ENCODE data around the gene TPPP2. TPM values are rescaled to one million over a fixed set of nuclear protein-coding genes. Genes with fewer than 3 reads are reported as not detected.

Gene TPPP2
- polyA plus RNA-seq, 1 donor from 2014 or later = not detected

DNA sequence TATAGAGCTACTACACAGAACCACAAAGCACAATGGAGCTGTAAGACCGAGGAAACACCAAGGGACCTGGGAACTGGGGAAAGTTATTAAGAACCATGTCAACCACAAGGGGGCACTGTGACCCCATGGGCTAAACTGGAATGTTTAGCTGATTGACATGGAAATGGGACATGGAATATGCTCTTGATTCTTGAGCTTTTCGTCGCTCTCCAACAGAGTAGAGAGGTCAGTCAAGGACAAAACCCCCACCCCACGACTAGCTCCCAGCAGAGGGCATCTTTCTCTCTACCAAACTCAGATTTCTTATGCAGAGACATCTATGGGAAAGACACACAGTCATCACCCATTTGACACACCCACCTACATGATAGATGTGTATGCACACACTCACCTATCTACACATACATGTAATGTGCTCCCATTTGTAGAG lies 15.2 kb upstream of the TPPP2 start:
- H3K27me3 ChIP-seq (ENCODE audit: insufficient read depth, low read depth, low read length) = no peaks in the 10 kb centered on the region
- H3F3A ChIP-seq (ENCODE audit: insufficient read depth, low read length, poor library complexity, severe bottlenecking) = no peaks in the 10 kb centered on the region
- H3K9me2 ChIP-seq (ENCODE audit: insufficient read depth, low read length) = no peaks in the 10 kb centered on the region
- TF ChIP-seq EZH2 (IDR thresholded peaks at IDR 0.05; ENCODE audit: borderline replicate concordance, insufficient read depth, low read length, poor library complexity, severe bottlenecking) = no peak
- no peak for TF ChIP-seq TAF1 (IDR thresholded peaks at IDR 0.05; ENCODE audit: low read depth)
- peak; percentile 92 for TF ChIP-seq RAD21 (conservative IDR thresholded peaks at IDR 0.05)
- no peak for TF ChIP-seq EP300 (conservative IDR thresholded peaks at IDR 0.05; ENCODE audit: poor library complexity, severe bottlenecking)
- TF ChIP-seq MXI1 (conservative IDR thresholded peaks at IDR 0.05; ENCODE audit: poor library complexity, severe bottlenecking) = no peak
- TF ChIP-seq, protein P1, sequence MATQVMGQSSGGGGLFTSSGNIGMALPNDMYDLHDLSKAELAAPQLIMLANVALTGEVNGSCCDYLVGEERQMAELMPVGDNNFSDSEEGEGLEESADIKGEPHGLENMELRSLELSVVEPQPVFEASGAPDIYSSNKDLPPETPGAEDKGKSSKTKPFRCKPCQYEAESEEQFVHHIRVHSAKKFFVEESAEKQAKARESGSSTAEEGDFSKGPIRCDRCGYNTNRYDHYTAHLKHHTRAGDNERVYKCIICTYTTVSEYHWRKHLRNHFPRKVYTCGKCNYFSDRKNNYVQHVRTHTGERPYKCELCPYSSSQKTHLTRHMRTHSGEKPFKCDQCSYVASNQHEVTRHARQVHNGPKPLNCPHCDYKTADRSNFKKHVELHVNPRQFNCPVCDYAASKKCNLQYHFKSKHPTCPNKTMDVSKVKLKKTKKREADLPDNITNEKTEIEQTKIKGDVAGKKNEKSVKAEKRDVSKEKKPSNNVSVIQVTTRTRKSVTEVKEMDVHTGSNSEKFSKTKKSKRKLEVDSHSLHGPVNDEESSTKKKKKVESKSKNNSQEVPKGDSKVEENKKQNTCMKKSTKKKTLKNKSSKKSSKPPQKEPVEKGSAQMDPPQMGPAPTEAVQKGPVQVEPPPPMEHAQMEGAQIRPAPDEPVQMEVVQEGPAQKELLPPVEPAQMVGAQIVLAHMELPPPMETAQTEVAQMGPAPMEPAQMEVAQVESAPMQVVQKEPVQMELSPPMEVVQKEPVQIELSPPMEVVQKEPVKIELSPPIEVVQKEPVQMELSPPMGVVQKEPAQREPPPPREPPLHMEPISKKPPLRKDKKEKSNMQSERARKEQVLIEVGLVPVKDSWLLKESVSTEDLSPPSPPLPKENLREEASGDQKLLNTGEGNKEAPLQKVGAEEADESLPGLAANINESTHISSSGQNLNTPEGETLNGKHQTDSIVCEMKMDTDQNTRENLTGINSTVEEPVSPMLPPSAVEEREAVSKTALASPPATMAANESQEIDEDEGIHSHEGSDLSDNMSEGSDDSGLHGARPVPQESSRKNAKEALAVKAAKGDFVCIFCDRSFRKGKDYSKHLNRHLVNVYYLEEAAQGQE (IDR thresholded peaks at IDR 0.05; ENCODE audit: borderline replicate concordance) = no peak
- peak; percentile 93 for TF ChIP-seq SMC3 (conservative IDR thresholded peaks at IDR 0.05; ENCODE audit: poor library complexity)
- TF ChIP-seq, protein P2, sequence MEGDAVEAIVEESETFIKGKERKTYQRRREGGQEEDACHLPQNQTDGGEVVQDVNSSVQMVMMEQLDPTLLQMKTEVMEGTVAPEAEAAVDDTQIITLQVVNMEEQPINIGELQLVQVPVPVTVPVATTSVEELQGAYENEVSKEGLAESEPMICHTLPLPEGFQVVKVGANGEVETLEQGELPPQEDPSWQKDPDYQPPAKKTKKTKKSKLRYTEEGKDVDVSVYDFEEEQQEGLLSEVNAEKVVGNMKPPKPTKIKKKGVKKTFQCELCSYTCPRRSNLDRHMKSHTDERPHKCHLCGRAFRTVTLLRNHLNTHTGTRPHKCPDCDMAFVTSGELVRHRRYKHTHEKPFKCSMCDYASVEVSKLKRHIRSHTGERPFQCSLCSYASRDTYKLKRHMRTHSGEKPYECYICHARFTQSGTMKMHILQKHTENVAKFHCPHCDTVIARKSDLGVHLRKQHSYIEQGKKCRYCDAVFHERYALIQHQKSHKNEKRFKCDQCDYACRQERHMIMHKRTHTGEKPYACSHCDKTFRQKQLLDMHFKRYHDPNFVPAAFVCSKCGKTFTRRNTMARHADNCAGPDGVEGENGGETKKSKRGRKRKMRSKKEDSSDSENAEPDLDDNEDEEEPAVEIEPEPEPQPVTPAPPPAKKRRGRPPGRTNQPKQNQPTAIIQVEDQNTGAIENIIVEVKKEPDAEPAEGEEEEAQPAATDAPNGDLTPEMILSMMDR (IDR thresholded peaks at IDR 0.05; ENCODE audit: poor library complexity, severe bottlenecking) = peak; percentile 94
- TF ChIP-seq POLR2AphosphoS5 (IDR thresholded peaks at IDR 0.05) = no peak
- no peaks in the 10 kb centered on the region for H3K9me3 ChIP-seq (ENCODE audit: low read length)
- no peaks in the 10 kb centered on the region for H3K36me3 ChIP-seq (ENCODE audit: insufficient read depth, low read length)
- no peak overlapping the region for H2AFZ ChIP-seq (ENCODE audit: low read depth, low read length)
- no peaks in the 10 kb centered on the region for H4K20me1 ChIP-seq (ENCODE audit: insufficient read depth)
- H3K79me2 ChIP-seq (replicated peaks; ENCODE audit: insufficient read depth, low read length) = no peaks in the 10 kb centered on the region
- H3K9ac ChIP-seq (ENCODE audit: low read length) = no peak overlapping the region
- H3K4me3 ChIP-seq (ENCODE audit: low read length) = peak overlapping the region; percentile 43
- H3K27ac ChIP-seq (ENCODE audit: low read length) = peak overlapping the region; percentile 62
- no peak overlapping the region for H3K4me2 ChIP-seq (ENCODE audit: low read length)

DNA sequence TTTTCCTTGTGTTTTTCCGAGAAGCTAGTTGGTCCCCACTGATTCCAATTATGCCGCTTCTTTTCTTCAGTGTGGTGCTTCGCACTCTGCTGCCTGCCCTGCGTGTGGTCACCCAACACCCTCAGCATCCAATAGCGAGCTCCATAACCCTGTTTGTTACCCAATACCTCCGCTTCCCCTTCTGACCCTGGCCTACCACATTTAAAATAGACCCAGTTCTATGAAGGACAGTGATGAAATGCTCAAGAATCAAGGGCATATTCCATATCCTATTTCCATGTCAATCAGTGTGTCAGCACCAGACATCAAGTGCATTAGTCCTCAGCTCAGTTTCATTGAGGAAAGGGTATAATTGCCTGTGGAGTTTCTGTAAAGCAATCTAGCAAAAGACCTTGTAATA lies 14.7 kb upstream of the TPPP2 start:
- Histone ChIP-seq H3K79me2 (replicated peaks; ENCODE audit: insufficient read depth, low read length) (no peaks in the 10 kb centered on the region), H3K36me3 (ENCODE audit: insufficient read depth, low read length) (no peaks in the 10 kb centered on the region)

More for the DNA sequence above, 14.7 kb upstream of the TPPP2 start:
- H3K4me3 ChIP-seq (ENCODE audit: low read length) = peak overlapping the region; percentile 43
- no peaks in the 10 kb centered on the region for H3K9me2 ChIP-seq (ENCODE audit: insufficient read depth, low read length)
- no peak overlapping the region for H2AFZ ChIP-seq (ENCODE audit: low read depth, low read length)
- no peaks in the 10 kb centered on the region for H3F3A ChIP-seq (ENCODE audit: insufficient read depth, low read length, poor library complexity, severe bottlenecking)
- H3K9ac ChIP-seq (ENCODE audit: low read length) = peak overlapping the region; percentile 10
- TF ChIP-seq RAD21 (conservative IDR thresholded peaks at IDR 0.05) (no peak), TAF1 (IDR thresholded peaks at IDR 0.05; ENCODE audit: low read depth) (no peak), MXI1 (conservative IDR thresholded peaks at IDR 0.05; ENCODE audit: poor library complexity, severe bottlenecking) (no peak), EZH2 (IDR thresholded peaks at IDR 0.05; ENCODE audit: borderline replicate concordance, insufficient read depth, low read length, poor library complexity, severe bottlenecking) (no peak), EP300 (conservative IDR thresholded peaks at IDR 0.05; ENCODE audit: poor library complexity, severe bottlenecking) (peak; percentile 52), SMC3 (conservative IDR thresholded peaks at IDR 0.05; ENCODE audit: poor library complexity) (no peak), POLR2AphosphoS5 (IDR thresholded peaks at IDR 0.05) (no peak)
- TF ChIP-seq, protein P2 (IDR thresholded peaks at IDR 0.05; ENCODE audit: poor library complexity, severe bottlenecking) = no peak
- TF ChIP-seq, protein P1 (IDR thresholded peaks at IDR 0.05; ENCODE audit: borderline replicate concordance) = peak; percentile 28
- no peaks in the 10 kb centered on the region for H4K20me1 ChIP-seq (ENCODE audit: insufficient read depth)
- H3K27ac ChIP-seq (ENCODE audit: low read length) = peak overlapping the region; percentile 62
- H3K4me2 ChIP-seq (ENCODE audit: low read length) = peak overlapping the region; percentile 40
- H3K27me3 ChIP-seq (ENCODE audit: insufficient read depth, low read depth, low read length) = no peaks in the 10 kb centered on the region
- H3K9me3 ChIP-seq (ENCODE audit: low read length) = no peaks in the 10 kb centered on the region

Data from neural cell (in vitro differentiated cells).